HG03469 (cell line): ENCODE measurements around the gene UQCC5.

ENCODE experiments used
- ATAC-seq: cut with Tn5 transposase; IDR thresholded peaks from one replicate; pipeline ENCODE4 v1.9.1; 2021; ENCODE audit warnings: mild to moderate bottlenecking, moderate library complexity, moderate number of reproducible peaks; ENCODE audit not compliant: unreplicated experiment

The UQCC5 gene, protein sequence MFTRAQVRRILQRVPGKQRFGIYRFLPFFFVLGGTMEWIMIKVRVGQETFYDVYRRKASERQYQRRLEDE

GRCh38 chr3:52536369-52537164 is at the start of gene UQCC5:
Gene UQCC5, plus strand, starts transcription at chr3:52536605. Its CDS starts 151 bp downstream, at chr3:52536756.
- peak; percentile 83 for ATAC-seq

DNA sequence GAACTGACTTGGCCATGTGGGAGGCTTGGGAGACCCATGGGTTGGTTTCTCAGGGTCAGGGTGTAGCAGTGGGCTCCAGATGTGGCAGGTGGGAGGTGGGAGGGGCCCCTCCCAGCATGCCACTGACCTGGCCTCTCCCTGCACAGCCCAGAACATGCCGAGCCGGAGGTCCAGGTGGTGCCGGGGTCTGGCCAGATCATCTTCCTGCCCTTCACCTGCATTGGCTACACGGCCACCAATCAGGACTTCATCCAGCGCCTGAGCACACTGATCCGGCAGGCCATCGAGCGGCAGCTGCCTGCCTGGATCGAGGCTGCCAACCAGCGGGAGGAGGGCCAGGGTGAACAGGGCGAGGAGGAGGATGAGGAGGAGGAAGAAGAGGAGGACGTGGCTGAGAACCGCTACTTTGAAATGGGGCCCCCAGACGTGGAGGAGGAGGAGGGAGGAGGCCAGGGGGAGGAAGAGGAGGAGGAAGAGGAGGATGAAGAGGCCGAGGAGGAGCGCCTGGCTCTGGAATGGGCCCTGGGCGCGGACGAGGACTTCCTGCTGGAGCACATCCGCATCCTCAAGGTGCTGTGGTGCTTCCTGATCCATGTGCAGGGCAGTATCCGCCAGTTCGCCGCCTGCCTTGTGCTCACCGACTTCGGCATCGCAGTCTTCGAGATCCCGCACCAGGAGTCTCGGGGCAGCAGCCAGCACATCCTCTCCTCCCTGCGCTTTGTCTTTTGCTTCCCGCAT is 49.2 kb upstream of the UQCC5 start:
- ATAC-seq, result no peak

GRCh38 chr3:52487788-52488691 is 48.4 kb upstream of the UQCC5 start:
- no peak for ATAC-seq

DNA sequence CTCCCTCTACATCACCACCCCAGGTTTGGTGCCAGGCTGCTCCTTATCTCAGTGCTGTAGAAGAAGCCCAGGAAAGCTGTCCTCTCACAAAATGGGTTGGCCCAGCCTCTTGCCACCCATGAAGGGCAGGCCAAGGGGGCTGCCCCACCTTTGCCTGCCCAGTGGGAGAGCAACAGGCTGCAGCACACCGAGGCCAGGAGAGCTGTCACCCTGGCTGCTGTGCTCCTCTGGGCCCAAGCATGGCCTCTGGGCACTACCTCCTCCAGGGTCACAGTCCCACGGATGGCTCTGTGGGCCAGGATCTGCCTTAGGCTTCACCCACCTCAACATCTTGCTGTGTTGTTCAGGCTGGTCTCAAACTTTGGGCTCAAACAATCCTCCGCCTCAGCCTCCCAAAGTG is 47.7 kb upstream of the UQCC5 start:
- ATAC-seq, result no peak

- ATAC-seq, result no peak
These were observed 47.0 kb upstream of the UQCC5 start for GRCh38 chr3:52489453-52489852.

- no peak for ATAC-seq
These were observed 46.1 kb upstream of the UQCC5 start for GRCh38 chr3:52490035-52490938.

DNA sequence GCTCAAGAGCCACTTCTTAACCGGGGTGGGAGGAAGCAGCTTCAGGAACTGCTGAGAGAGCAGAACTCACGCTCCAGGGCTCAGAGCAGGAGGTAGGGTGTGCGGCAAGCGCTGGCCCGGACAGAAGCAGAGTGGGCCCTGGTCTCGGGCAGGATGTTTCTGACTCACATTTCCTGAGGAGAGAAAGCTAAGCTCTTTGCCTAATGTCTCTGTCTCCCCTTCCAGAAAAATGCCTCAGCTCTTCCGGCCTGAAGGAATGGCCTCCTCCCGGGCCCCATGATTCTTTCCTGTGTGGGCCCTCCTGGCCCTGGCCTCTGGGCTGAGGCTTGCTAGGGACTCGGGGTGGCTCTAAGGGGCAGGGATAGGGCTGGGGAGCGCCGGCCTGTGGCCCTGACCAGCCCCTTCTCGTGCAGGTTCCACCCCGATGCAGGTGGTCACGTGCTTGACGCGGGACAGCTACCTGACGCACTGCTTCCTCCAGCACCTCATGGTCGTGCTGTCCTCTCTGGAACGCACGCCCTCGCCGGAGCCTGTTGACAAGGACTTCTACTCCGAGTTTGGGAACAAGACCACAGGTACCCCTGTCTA is 45.4 kb upstream of the UQCC5 start:
- ATAC-seq, result no peak

- ATAC-seq, result no peak
These were observed 44.3 kb upstream of the UQCC5 start for GRCh38 chr3:52492059-52492458.

DNA sequence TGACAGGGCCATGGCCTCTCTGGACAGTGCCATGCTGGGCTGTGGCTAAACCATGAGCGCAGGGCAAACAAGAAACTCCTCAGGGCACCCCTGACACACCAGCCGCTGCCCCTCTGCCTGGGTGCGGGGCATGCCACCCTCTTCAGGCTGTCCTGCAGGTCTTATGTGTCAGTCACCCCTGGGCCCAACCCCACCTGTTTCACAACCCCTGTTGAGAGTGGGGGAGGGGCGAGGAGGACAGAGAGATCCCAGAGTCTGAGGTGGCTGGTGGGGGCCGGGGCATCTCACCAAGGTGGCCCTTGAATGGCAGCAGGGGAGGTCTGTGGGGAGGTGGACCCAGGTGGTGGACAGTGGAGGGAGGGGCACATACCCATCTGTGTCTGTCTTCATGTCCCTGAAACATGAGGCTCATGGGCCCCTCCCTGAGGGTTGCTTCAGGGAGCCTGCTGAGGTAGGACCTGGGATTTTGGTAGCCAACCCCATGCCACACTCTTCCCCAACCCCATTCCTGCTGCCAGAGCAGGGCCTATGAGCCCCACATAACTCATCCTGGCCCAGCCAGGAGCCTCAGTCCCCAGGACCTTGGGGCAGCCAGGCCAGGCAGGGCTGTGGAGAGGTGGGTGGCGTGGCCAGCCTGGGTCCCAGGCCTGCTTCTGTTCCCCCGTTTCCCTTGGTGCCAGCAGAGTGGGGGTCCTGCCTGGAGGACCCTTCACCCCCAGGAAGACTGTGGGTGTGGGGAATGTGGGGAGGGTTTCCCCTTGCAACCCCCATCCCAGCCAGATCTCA is 43.0 kb upstream of the UQCC5 start:
- no peak for ATAC-seq

GRCh38 chr3:52494445-52494844 is 42.0 kb upstream of the UQCC5 start:
- ATAC-seq, result no peak

- no peak for ATAC-seq
These were observed 41.4 kb upstream of the UQCC5 start, which contains the start of gene STAB1 for GRCh38 chr3:52494886-52495495. Gene STAB1, plus strand, starts transcription at chr3:52495338. Its CDS starts 76 bp downstream, at chr3:52495414.

DNA sequence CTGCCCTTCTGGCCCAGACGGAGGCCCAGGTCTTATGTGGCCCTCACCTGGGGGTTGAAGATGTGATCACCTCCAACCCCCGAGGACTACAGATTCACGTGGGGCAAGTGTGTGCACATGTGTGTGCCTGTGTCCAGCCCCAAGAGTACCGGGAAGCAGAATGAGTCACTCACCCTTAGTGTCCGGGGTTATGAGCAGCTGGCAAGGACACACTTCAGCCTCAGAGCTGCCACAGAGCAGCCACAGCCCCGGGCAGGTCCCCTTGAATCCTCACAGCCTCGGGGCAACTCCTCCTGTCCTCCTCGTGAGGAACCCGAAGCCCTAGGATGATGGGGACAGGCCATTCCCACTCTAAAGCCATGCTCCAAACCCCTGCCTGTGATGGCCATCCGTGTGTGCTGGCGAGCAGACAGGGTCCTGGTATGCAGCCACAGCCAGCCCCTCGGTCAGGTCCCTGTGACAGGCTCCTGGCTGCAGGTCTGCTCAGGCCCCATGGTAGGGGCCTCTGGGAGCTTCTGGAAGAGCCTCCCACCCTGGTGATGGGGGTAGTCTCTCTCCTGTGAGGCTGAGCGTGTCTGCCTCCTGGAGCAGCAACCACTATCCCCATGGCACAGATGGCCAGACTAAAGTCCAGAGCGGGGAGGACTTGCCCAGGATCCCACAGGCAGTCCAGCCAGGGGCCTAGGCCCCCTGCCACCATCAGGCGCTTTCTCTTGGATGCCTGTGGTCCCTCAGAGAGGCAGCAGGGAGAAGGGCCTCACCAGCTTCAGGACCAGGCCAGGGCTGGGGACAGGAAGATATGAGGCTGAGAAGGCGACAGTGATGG is 40.4 kb upstream of the UQCC5 start:
- ATAC-seq, result no peak

GRCh38 chr3:52498137-52499054 is 38.0 kb upstream of the UQCC5 start:
- no peak for ATAC-seq

GRCh38 chr3:52501046-52501445 is 35.4 kb upstream of the UQCC5 start:
- no peak for ATAC-seq

DNA sequence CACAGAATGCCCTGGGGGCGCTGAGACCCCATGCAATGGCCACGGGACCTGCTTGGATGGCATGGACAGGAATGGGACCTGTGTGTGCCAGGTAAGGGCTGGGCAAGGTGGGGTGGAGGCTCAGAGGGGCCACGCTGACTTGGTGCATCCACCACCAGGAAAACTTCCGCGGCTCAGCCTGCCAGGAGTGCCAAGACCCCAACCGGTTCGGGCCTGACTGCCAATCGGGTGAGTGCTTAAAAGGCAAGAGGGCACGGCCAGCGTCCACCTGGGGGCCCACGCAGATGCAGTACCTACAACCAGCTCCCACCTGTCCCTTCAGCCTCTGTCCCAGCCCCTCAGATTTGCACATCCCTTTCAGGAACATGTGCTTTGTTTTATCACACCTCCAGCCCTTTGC is 34.4 kb upstream of the UQCC5 start:
- ATAC-seq, result no peak

DNA sequence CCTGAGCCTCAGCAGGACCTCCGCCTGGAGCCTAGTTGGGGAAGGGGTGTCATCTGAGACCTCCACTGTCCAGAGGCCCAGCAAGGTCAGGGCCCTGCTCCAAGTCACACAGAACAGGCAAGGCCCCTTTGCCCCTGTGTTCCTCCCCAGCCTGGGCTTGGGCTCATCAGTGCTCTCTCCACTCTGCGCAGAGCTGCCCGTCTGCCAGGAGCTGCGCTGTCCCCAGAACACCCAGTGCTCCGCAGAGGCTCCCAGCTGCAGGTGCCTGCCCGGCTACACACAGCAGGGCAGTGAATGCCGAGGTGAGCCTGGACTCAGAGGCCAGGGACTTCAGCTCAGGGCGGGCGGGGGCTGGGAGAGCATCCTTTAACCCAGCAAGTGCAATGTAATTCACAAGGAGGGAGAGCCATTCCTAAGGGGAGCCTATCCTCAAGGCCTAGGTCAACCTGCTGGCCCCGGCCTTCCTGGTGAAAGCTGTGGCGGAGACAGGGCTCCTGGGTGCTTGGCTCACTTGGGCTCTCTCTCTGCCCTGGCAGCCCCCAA is 33.5 kb upstream of the UQCC5 start:
- no peak for ATAC-seq
